ENCODE measurements around the gene BEST1.

The BEST1 gene

DNA sequence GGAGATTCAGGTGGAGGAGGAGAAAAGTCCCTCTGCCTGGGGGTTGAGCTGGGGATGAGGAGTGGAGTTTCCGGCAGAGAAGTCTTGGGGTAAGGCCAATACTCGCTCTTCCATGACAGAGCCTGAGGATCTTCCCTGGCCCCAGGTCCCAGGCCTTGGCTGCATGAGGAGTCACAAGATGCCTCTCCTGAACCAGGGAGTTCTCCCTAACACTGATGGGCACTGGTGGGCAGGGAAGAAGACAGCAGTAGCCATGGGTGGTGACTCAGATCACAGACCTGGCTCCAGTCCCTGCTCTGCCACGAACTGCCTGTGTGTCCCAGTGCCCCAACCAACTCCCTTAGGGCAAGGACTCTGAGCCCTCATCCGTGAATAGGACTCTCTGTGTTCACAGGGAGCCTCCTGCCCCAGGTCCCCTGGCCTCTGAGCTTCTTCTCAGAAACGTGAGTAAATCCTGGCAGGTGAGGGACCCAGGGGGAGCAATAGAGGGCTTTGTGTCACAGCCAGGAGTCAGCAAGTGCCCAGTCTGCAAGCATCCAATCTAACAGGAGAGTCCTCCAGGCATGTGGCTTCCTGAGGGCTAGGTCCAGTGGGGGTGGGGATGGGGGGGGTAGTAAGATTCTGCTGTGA is 62.8 kb downstream of the BEST1 start:
- TF ChIP-seq, protein P1, sequence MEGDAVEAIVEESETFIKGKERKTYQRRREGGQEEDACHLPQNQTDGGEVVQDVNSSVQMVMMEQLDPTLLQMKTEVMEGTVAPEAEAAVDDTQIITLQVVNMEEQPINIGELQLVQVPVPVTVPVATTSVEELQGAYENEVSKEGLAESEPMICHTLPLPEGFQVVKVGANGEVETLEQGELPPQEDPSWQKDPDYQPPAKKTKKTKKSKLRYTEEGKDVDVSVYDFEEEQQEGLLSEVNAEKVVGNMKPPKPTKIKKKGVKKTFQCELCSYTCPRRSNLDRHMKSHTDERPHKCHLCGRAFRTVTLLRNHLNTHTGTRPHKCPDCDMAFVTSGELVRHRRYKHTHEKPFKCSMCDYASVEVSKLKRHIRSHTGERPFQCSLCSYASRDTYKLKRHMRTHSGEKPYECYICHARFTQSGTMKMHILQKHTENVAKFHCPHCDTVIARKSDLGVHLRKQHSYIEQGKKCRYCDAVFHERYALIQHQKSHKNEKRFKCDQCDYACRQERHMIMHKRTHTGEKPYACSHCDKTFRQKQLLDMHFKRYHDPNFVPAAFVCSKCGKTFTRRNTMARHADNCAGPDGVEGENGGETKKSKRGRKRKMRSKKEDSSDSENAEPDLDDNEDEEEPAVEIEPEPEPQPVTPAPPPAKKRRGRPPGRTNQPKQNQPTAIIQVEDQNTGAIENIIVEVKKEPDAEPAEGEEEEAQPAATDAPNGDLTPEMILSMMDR (IDR thresholded peaks at IDR 0.05; ENCODE audit: insufficient read depth, low read length, missing control alignments), result no peak
- no peak for DNase-seq (ENCODE audit: low read depth, low spot score)
- CTCF ChIA-PET, result no interaction called here
- POLR2A ChIA-PET, result no interaction called here
- H3K4me3 ChIP-seq (ENCODE audit: low read depth, low read length), result no peak overlapping the region

All from AG04449 (cell line).